ENCODE data around the gene LBHD1. TPM values are rescaled to one million over a fixed set of nuclear protein-coding genes. Genes with fewer than 3 reads are reported as not detected.
"Not testable (repeated sequence)": the region's sequence is repeated elsewhere in the genome, so short reads cannot be mapped to it uniquely, and the experiment has no call there.

LBHD1 gene
- total RNA-seq, 1 donor from 2014 or later = 4.5 TPM

DNA sequence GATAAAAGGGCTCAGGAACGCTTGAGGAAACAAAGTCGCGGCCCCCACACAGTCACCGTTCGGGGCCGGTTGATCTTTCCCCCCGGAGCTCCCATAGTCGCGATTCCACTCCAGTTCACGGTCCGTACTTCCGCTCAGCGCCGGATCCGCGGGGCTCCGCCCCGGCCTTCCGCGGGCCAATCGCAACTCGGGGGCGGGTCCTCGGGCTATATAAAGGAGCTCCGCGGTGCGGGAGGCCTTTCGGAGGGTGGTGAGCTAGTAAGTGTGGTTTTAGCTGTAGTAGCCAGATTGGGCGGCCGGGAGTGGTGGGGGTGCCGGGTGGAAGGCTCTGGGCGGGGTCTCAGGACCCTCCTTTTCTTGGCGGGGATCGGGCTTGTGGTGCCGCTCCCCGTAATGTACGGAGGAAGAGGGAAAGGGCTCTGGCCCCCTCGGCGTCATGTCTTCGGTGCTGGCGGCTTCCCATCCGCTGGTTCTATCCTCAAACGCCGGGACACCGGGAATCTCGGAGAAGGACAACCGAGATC lies 6.9 kb downstream of the LBHD1 start, which contains the start of the genes C11orf98 and CSKMT:
Gene C11orf98, minus strand, starts transcription at position 136 of the 524 bp plus-strand sequence. Its CDS starts 41 bp downstream, at position 95.
Gene CSKMT, plus strand, starts transcription at position 238 of the 524 bp plus-strand sequence. CDS start 568 bp downstream, outside the sequence.
- peak; percentile 94 for DNase-seq (ENCODE audit: low read depth)

DNA sequence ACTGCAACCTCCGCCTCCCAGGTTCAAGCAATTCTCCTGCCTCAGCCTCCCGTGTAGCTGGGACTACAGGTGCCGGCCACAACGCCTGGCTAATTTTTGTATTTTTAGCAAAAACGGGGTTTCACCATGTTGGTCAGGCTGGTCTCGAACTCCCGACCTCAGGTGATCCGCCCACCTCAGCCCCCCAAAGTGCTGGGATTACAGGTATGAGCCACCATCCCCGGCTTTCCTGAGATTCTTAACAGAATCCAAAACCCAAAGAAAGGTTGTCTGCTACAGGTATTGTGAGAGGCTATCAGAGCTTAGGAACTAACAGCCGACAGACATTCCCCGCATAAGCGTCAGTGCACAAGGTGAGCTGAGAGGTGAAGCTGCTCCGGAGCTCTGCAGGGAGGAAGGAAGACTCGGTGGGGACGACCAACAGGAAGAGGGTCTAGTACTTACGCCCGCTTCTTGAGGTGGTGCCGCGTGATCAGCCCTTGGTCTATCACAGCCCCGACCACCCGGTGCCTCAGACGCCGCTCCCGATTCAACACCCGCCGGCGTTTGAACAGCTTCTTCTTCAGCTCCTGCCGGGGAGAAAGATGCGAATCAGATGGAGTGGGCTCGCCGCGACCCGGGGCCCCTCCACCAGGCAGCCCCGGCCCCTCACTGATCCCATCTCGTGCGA lies 7.5 kb downstream of the LBHD1 start:
- DNase-seq (ENCODE audit: low read depth) = no peak

DNA sequence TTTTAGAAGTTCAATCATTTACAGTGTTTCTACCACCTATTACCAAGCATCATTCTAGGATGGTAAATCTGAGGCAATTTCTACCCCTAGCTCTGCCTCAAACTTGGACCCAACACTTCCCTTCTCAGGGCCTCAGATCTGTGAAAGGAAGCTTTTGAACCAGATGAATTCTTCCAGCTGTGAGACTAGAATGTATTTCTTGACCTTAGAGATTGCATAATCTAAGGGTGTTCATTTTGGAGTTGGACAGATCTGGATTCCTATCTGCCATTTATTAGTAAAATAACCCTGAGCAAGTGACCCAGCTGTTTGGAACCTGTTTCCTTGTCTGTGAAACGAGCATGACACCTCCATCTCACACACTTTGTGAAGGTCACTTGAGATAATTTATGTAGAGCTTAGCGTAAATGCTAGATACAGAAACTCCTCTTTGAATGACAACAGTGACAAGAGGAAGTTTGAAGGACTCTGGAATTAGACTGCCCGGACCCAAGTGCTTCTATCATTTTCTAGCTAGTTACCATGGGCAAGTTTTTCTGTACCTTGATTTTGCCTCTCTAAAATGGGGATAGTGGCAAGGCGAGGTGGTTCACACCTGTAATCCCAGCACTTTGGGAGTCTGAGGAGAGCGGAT lies 15.2 kb downstream of the LBHD1 start:
- no peak for DNase-seq (ENCODE audit: low read depth)

DNA sequence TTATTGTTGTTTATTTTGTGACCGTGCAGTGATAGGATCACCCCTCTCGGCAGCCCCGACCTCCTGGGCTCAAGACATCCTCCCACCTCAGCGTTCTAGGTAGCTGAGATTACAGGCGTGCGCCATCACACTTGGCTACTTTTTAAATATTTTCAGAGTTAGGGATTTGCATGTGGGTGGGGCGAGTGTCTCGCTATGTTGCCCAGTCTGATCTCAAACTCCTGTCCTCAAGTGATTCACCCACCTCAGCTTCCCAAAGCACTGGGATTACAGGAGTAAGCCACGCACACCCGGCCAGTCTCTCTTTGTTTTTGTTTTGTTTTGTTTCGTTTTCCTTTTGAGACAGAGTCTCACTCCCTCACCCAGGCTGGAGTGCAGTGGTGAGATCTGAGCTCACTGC lies 17.8 kb downstream of the LBHD1 start:
- DNase-seq (ENCODE audit: low read depth) = no peak

DNA sequence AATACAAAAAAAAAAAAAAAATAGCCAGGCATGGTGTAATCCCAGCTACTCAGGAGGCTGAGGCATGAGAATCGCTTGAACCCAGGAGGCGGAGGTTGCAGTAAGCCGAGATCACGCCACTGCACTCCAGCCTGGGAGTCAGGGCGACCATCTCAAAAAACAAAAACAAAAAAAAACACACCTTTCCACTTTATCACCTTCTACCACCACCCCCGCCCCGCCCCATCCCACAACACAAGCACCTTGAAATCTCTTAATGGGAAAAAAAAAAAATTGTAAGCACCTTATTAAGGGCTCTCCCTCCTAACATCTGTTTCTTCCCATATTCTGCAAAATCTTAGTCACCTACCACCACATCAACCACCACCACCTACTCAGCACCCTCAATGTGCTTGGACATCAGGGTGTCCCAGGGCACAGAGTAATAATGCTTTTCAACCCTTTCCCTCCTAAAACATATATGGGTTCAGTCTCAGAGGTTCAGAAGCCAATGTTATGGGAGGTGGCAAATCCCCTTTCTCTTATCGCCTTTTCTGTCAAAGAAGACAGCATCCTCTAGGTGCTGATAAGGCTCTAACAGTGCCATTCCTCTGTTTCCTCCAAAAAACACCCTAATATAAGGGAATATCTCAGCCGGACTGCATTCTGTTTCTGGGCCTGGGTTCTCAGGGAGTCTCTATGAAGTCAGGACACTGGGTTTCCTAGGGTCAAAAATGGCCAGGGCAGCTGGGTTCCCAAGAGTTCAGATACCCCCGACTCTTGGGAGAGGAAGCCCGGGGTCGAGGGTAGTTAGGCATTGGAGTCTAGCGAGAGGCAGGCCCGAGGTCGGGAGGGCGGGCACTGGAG lies 19.7 kb downstream of the LBHD1 start:
- DNase-seq (ENCODE audit: low read depth) = no peak

DNA sequence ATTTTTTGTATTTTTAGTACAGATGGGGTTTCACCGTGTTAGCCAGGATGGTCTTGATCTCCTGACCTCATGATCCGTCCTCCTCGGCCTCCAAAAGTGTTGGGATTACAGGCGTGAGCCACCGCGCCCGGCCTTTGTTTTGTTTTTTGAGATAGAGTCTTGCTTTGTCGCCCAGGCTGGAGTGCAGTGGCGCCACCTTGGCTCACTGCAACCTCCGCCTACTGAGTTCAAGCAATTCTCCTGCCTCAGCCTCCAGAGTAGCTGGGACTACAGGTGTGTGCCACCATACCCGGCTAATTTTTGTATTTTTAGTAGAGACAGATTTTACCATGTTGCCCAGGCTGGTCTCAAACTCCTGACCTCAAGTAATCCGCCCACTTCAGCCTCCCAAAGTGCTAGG lies 21.8 kb downstream of the LBHD1 start:
- DNase-seq (ENCODE audit: low read depth) = not testable (repeated sequence)

DNA sequence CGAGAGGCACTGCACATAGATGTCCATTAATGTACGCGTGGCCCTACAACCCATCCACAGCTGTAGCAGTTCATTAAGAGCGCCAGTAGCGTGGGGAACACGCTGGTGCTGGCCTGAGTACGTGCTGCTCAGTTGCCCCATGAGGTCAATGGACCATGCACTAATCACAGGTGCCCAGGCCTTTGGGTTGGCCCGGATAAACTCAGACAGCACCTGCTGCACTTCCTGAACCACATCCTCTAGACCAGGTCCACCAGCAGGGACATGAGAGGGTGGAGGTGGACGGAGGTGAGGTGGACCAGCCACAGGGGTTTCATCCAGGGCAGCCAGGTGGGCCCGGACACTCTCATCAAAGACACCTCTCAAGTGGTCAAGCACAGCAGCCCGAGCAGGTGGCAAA lies 22.6 kb downstream of the LBHD1 start:
- DNase-seq (ENCODE audit: low read depth) = no peak

DNA sequence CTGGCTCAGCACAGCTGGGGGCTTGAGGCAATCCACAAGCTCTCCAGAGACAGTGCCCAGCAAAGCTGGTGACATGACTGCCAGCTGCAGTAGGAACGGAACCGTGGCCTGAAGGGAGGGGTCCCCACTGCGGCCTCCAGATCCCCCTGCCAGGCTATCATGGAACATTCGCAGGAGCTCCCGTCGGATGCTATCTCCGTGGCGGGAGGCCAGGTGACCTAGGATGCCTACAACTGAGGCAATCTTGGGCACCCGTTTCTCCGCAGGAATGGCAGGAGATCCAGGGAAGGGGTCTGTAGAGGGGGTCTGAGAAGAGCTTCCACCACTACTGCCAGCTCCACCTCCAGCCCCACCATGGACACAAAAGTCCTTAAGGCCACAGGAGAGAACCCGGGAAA lies 23.1 kb downstream of the LBHD1 start:
- no peak for DNase-seq (ENCODE audit: low read depth)

DNA sequence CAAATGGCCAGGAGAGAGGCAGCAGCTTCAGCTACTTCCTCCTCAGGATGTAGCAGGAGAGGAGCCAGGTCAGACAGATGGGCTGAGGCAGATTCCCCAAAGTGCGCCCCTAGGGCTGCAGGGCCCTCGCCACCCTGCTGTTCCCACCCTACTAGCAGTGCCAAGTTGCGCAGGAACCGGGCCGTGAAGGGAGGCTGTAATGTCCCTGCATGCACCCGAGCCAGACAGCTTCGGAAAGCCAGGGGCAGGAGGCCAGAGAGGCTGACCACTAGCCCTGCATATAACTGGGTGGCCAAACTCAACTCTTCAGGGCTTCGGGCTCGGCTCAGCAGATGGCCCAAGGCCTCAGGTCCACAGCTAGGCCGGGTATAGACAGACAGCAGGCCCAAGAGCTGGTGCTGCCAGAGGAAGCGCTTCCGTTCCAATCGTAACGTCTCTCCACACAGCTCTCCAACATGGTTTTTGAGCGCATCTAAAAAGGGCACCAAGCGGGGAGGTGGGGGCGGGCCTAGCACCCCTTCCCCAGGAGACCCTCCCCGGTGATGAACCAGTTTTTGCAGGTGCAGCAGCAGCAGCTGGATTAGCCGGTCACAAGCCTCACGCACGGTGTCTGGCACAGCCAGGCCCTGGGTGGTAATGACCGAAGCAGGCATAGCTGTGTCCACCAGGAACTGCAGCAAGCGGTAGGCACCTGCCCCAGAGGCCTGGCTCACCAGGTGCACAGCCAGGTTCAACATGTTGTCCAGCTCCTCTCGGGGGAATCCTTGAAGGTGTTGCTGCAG lies 23.7 kb downstream of the LBHD1 start:
- DNase-seq (ENCODE audit: low read depth) = no peak

DNA sequence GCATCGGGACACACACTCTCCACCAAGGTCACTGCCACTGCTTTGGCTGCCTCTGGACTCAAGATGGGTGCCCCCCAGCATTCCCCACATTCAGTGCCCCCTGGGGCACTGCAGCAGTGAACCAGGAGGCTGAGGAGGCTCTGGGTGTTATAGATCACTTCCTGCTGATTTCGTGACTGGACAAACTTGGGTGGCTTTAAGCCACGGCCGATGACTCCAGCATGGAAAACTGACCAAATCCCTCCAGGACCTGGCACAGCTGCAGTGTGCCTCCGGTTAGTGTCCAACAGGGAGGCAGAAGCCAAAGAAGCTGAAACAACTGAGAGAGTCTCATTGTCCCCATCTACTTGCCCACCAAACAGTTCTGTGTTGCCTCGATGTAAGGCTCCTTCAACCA lies 24.5 kb downstream of the LBHD1 start:
- DNase-seq (ENCODE audit: low read depth) = no peak

DNA sequence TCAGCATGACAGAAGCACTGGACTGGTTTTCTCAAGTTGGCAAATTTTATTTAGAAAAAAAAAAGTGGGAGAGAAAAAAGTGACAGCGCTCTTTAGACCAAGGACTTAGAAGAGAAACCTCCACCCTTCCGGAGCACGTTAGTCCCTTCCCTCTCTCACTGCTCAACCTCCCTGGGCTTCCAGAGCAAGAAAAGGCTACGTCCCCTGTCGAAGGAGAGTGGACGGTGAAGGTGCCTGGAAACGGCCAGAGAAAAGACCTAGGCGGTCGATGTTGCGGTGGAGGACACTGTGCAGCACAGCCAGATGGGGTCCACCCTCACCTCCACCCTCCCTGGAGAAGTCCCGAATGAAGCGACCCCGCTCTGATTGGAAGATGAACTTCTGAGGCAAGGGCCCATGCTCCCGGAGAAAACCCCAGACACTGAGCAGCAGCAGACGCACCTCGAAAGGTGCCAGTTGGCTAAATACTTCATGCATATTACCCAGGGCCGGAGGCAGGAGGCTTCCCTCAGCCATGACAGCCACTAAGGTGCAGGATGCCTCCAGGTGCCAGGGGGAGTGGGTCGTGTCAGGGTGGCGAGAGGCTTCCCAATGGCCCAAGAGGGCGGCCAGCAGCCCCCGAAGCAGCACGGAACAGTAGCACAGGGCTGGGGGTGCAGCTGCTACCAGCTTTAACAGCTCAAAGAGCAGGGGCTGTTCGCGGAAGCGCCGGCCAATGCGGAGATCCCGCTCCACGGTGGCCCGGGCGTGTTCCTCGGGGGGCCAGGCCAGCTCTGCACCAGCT lies 25.1 kb downstream of the LBHD1 start:
- DNase-seq (ENCODE audit: low read depth) = no peak

DNA sequence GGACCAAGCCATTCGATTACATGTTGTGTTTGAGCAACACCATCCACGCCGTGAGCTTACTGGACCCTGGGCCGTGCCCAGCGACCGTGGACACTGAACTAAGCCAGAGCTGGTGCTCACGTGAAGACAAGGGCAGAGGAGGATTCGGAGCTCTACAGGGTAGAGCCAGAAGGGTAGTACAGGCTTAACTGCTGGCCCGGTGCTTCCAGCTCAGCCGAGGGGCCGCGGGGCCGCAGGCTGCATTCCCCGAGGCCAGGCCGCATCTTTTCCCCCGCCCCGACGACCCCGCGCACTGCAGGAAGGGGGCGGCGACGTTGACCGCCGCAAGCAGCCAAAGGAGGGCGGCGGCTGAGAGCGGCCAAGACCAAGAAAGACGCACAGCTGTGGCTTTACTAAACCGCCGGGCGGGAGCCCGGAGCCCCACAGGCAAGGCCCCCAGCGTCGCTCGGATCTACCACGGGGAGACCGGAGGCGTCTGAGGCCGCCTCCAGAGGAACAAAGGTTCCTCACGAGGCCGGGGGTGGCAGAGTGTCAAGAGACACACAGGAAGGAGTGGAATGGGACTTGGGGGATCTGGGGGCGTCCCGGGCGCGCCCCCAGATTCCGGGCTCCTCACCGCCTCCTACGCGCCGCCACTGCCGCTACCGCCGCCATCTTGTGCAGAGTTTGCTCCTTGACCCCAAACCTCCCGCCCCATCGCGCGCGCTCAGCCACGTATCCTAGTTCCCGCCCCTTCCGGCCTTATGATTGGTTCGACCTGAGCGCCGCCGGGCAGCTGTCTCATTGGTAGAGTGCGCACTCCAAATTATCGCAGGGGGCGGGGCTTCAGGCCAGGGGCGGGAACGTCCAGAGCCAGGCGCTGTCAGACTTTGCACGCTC lies 25.9 kb downstream of the LBHD1 start, which contains the start of gene GANAB:
Gene GANAB, minus strand, starts transcription at position 668 of the 879 bp plus-strand sequence. Its CDS starts 14 bp downstream, at position 654.
- DNase-seq (ENCODE audit: low read depth) = peak; percentile 99

DNA sequence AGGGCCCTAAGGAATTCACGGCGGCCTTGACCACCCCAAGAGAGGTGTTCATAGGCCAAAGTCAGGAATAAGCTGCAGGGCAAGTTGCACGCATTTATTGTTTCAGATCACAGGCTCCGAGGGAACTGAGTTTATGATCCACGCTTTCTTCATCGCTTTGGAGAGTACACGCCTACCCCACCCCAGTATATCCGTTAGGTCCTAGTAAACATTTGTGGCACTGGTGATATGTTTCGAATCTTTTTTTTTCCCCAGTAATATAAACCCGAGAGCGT lies 26.5 kb downstream of the LBHD1 start:
- DNase-seq (ENCODE audit: low read depth) = no peak

DNA sequence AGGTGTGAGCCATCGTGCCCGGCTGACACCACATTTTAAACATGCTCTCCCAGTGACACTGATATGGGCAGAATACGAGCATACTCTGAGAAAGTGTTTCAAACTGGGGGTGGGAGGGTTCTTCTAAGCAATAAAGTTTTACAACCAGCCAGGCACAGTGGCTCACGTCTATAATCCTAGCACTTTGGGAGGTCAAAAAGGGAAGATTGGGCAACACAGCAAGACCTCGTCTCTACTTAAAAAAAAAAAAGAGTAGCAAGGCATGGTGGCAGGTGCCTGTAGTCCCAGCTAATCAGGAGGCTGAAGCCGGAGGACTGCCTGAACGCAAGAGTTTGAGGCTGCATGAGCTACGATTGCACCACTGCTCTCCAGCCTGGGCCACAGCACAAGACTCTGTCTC lies 27.8 kb downstream of the LBHD1 start:
- no peak for DNase-seq (ENCODE audit: low read depth)

DNA sequence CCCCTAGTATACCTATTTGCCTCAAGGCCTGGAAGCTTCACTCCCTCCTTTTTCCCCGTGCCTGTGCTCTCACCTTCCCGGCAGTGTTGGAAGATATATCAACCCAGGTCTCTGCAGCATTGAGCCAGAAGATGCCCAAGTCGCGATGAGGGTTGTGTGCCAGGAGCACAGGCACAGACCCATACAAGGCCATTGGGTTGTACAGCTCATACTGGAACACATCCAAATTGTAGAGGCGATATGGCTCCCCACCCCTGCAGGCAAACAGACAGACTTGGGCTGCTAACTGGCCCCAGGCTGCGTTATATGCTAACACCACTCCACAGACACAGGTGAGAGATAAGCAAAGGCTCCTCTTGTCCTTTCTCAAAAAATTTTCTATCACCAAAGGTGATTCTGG lies 39.6 kb downstream of the LBHD1 start:
- no peak for DNase-seq (ENCODE audit: low read depth)

DNA sequence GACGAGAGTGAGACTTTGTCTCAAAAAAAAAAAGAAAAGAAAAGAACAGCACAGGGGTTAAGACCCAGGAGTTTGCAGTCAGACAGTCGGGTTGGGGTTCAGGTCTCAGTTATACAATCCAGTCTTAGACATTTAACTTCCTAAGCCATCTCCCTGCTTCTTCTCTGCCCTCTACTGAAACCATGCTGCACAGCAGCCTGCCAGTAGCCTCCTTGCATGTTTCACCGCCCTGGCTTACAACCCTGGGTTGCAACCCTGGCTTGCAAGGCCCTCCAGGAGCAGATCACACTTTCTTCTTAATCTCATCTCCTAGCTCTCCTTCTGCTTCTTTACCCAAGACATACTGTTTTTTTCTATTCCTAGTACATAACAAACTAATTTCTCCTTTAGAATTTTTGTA lies 44.4 kb downstream of the LBHD1 start:
- no peak for DNase-seq (ENCODE audit: low read depth)

DNA sequence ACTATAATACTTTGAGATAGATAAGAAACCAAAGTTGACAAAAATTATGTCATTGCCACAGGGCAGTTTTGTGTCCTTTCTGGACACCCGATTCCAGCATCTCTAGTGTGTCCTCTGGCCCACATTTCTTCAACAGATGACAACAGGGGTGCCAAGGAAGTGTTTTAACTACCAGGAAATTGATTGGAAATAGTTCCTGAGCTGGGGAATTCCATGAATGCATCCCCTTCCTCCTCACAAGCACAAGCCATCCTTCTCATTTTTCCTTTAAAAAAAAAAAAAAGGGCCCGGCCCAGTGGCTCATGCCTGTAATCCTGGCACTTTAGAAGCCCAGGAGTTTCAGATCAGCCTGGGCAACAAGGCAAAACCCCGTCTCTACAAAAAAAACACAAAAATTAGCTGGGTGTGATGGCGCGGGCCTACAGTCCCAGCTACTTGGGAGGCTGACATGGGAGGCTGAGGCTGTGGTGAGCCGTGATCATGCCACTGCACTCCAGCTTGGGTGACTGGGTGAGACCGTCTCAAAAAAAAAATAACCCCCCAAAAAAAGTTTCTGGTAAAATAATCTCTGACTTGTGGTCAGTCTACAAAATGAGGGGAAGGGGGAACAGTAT lies 49.5 kb downstream of the LBHD1 start:
- no peak for DNase-seq (ENCODE audit: low read depth)

DNA sequence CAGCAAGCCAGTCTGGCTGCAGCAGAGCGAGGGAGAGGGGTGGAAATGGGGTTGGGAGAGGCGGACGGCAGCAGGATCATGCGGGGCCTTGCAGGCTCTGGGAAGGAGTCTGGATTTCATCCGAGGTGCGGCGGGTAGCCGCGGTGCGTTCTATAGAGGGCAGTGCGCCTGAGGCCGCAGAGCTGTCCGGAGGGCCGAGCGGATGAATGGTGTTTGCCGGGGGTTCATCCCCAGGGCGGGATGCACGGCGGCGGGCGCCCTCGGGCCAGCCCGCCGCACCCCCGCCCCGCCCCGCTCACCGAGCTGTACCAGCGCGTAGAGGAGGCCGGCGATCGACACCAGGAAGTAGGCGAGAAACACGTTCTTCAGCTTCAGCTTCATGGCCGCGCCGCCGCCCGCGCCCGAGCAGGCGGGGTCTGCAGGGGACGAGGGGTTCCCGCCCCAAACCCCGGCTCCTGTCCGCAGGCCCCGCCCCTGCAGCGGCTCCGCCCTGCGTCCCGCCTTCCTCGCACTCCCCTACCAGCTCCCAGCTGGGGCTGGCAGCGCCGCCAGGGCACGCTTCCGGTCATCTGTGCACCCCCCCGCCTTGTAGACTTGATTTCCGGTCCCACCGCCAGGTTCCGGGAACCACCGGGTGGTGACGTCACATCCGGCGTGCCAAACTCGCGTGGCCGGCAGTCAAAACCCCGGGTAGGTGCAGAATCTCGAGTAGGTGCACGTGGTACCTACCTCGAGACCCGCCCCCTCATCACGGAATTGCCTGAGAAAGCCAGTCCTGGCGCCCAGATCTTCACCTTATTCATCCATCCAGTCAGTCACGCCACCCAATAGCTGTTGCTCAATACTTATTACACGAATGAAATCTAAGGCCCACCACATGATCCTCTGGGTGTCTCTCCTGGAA lies 50.2 kb downstream of the LBHD1 start, which contains the start of gene B3GAT3:
Gene B3GAT3, minus strand, starts transcription at position 420 of the 904 bp plus-strand sequence. Its CDS starts 39 bp downstream, at position 381.
- DNase-seq (ENCODE audit: low read depth) = peak; percentile 98

Measured in myocyte (in vitro differentiated cells).